ENCODE data around the gene IL17C. TPM values are rescaled to one million over a fixed set of nuclear protein-coding genes. Genes with fewer than 3 reads are reported as not detected.

IL17C gene
- total RNA-seq, 5 donors from 2014 or later (not counting 1 experiment from before 2014, with no cell fraction given) = 0.35 to 0.93 (median 0.39) TPM; not detected in 2

- Histone ChIP-seq H3K4me3 (ENCODE audit: control insufficient read depth in 1 of 2, extremely low read depth in 1 of 2, low read length in 1 of 2) (peak overlapping the region; percentile 60 to 64), H3K9me3 (no peaks in the 10 kb centered on the region), H3K4me1 (ENCODE audit: control insufficient read depth in 1 of 2, extremely low read depth in 1 of 2, insufficient read depth in 2 of 2, low read length in 2 of 2) (peaks cover 18 to 72% of the 10 kb centered on the region in 2 experiments), H3K27ac (ENCODE audit: low read length) (peak overlapping the region; percentile 78), H3K27me3 (replicated peaks in 1 of 2; ENCODE audit: control insufficient read depth in 2 of 2, extremely low read depth in 1 of 2, insufficient read depth in 2 of 2, low read length in 1 of 2) (peaks cover 0 to 53% of the 10 kb centered on the region in 2 experiments), H3K36me3 (ENCODE audit: control insufficient read depth in 2 of 2, extremely low read depth in 1 of 2, insufficient read depth in 1 of 2, low read length in 1 of 2) (peaks cover 13 to 20% of the 10 kb centered on the region in 2 donors)
- 53% methylated on average over 20 of the region's 28 CpGs for WGBS (ENCODE audit: insufficient coverage)
- CTCF ChIA-PET = no interaction called here
- Mint-ChIP-seq H3K4me3 (peak overlapping the region; percentile 63 to 76 (median 74)), H3K9me3 (no peaks in the 10 kb centered on the region), H3K36me3 (peaks cover 8% of the 10 kb centered on the region), H3K27me3 (peaks cover 8 to 14% of the 10 kb centered on the region in 2 donors), H3K4me1 (peaks cover 27 to 47% (median 32%) of the 10 kb centered on the region in 3 donors), H3K27ac (peak overlapping the region in 1 of 2 donors; percentile 69)
- ATAC-seq (replicated peaks in 1 of 4) = no peak
- POLR2A ChIA-PET = no interaction called here
- no peak for DNase-seq
Measured at GRCh38 chr16:88634994-88635670, 3.2 kb upstream of the IL17C start.

- no peaks in the 10 kb centered on the region for H3K9me3 Mint-ChIP-seq
- peaks cover 8% of the 10 kb centered on the region for H3K36me3 Mint-ChIP-seq
- H3K4me3 Mint-ChIP-seq = peak overlapping the region; percentile 61 to 74 (median 64)
- H3K27ac ChIP-seq (ENCODE audit: low read length) = peak overlapping the region; percentile 78
- peaks cover 13% of the 10 kb centered on the region in 2 donors for H3K36me3 ChIP-seq (ENCODE audit: control insufficient read depth in 2 of 2, extremely low read depth in 1 of 2, insufficient read depth in 1 of 2, low read length in 1 of 2)
- no peaks in the 10 kb centered on the region for H3K9me3 ChIP-seq
- H3K4me3 ChIP-seq (ENCODE audit: control insufficient read depth in 1 of 2, extremely low read depth in 1 of 2, low read length in 1 of 2) = no peak overlapping the region
- peaks cover 18 to 79% of the 10 kb centered on the region in 2 experiments for H3K4me1 ChIP-seq (ENCODE audit: control insufficient read depth in 1 of 2, extremely low read depth in 1 of 2, insufficient read depth in 2 of 2, low read length in 2 of 2)
- ATAC-seq (replicated peaks in 1 of 4) = no peak
- WGBS (ENCODE audit: insufficient coverage) = 91% methylated on average over 9 of the region's 17 CpGs
- CTCF ChIA-PET = interaction anchor here in 1 of 2 donors (2.4 kb wide), 1 partner anchor 16 kb away, joined by 23 read pairs; no protein-coding TSS in a partner anchor
- peaks cover 0 to 60% of the 10 kb centered on the region in 2 experiments for H3K27me3 ChIP-seq (replicated peaks in 1 of 2; ENCODE audit: control insufficient read depth in 2 of 2, extremely low read depth in 1 of 2, insufficient read depth in 2 of 2, low read length in 1 of 2)
- no peak for DNase-seq
- H3K27ac Mint-ChIP-seq = peak overlapping the region in 1 of 2 donors; percentile 65
- peaks cover 8 to 17% of the 10 kb centered on the region in 2 donors for H3K27me3 Mint-ChIP-seq
- POLR2A ChIA-PET = no interaction called here
- H3K4me1 Mint-ChIP-seq = peaks cover 33 to 53% (median 38%) of the 10 kb centered on the region in 3 donors
Measured at GRCh38 chr16:88635671-88636319, 2.6 kb upstream of the IL17C start.

GRCh38 chr16:88636488-88637265, 1.7 kb upstream of the IL17C start:
- Histone ChIP-seq H3K4me1 (ENCODE audit: control insufficient read depth in 1 of 2, extremely low read depth in 1 of 2, insufficient read depth in 2 of 2, low read length in 2 of 2) (peaks cover 18 to 82% of the 10 kb centered on the region in 2 experiments), H3K27me3 (replicated peaks in 1 of 2; ENCODE audit: control insufficient read depth in 2 of 2, extremely low read depth in 1 of 2, insufficient read depth in 2 of 2, low read length in 1 of 2) (peaks cover 0 to 61% of the 10 kb centered on the region in 2 experiments), H3K9me3 (no peaks in the 10 kb centered on the region), H3K36me3 (ENCODE audit: control insufficient read depth in 2 of 2, extremely low read depth in 1 of 2, insufficient read depth in 1 of 2, low read length in 1 of 2) (peaks cover 7 to 9% of the 10 kb centered on the region in 2 donors), H3K27ac (ENCODE audit: low read length) (peak overlapping the region; percentile 78), H3K4me3 (ENCODE audit: control insufficient read depth in 1 of 2, extremely low read depth in 1 of 2, low read length in 1 of 2) (no peak overlapping the region)
- ChIA-PET CTCF (interaction anchor here in 1 of 2 donors (1.0 to 2.4 kb wide), 2 partner anchors 17 to 67 kb away, joined by 3 to 23 read pairs; no protein-coding TSS in a partner anchor), POLR2A (interaction anchor here in 1 of 2 donors (0.5 to 0.7 kb wide), 3 partner anchors 24 to 724 kb away, joined by 4 to 5 read pairs (median 4); no protein-coding TSS in a partner anchor)
- no peaks in the 10 kb centered on the region for H3K9me3 Mint-ChIP-seq
- H3K27ac Mint-ChIP-seq = peak overlapping the region; percentile 66
- DNase-seq (peak in 2 of 35 experiments; percentile 21 to 28), ATAC-seq (replicated peaks in 1 of 4) (peak in 1 of 4 experiments; percentile 2)
- 37% methylated on average over 10 of the region's 23 CpGs for WGBS (ENCODE audit: insufficient coverage)
- peaks cover 8 to 17% of the 10 kb centered on the region in 2 donors for H3K27me3 Mint-ChIP-seq
- peaks cover 3% of the 10 kb centered on the region for H3K36me3 Mint-ChIP-seq
- peak overlapping the region in 2 of 3 donors; percentile 17 to 74 for H3K4me3 Mint-ChIP-seq
- H3K4me1 Mint-ChIP-seq = peaks cover 33 to 56% (median 38%) of the 10 kb centered on the region in 3 donors

- H3K27me3 ChIP-seq (replicated peaks in 1 of 2; ENCODE audit: control insufficient read depth in 2 of 2, extremely low read depth in 1 of 2, insufficient read depth in 2 of 2, low read length in 1 of 2) = peaks cover 0 to 58% of the 10 kb centered on the region in 2 experiments
- H3K36me3 ChIP-seq (ENCODE audit: control insufficient read depth in 2 of 2, extremely low read depth in 1 of 2, insufficient read depth in 1 of 2, low read length in 1 of 2) = peaks cover 0 to 9% of the 10 kb centered on the region in 2 donors
- H3K9me3 Mint-ChIP-seq = no peaks in the 10 kb centered on the region
- peaks cover 3% of the 10 kb centered on the region for H3K36me3 Mint-ChIP-seq
- DNase-seq (no peak), ATAC-seq (replicated peaks in 1 of 4) (peak in 3 of 4 experiments; percentile 10 to 21 (median 17))
- POLR2A ChIA-PET = no interaction called here
- peaks cover 8 to 17% of the 10 kb centered on the region in 2 donors for H3K27me3 Mint-ChIP-seq
- H3K4me3 ChIP-seq (ENCODE audit: control insufficient read depth in 1 of 2, extremely low read depth in 1 of 2, low read length in 1 of 2) = peak overlapping the region in 1 of 2 donors; percentile 12
- 30% methylated on average over 40 of the region's 45 CpGs for WGBS (ENCODE audit: insufficient coverage)
- CTCF ChIA-PET = no interaction called here
- H3K27ac ChIP-seq (ENCODE audit: low read length) = no peak overlapping the region
- peaks cover 10 to 70% of the 10 kb centered on the region in 2 experiments for H3K4me1 ChIP-seq (ENCODE audit: control insufficient read depth in 1 of 2, extremely low read depth in 1 of 2, insufficient read depth in 2 of 2, low read length in 2 of 2)
- no peak overlapping the region for H3K27ac Mint-ChIP-seq
- peaks cover 33 to 50% (median 42%) of the 10 kb centered on the region in 3 donors for H3K4me1 Mint-ChIP-seq
- H3K9me3 ChIP-seq = no peaks in the 10 kb centered on the region
- H3K4me3 Mint-ChIP-seq = peak overlapping the region in 1 of 3 donors; percentile 52
Measured at GRCh38 chr16:88639231-88640038, 1.1 kb downstream of the IL17C start.

- ChIA-PET POLR2A (no interaction called here), CTCF (no interaction called here)
- Histone ChIP-seq H3K9me3 (no peaks in the 10 kb centered on the region), H3K4me1 (ENCODE audit: control insufficient read depth in 1 of 2, extremely low read depth in 1 of 2, insufficient read depth in 2 of 2, low read length in 2 of 2) (peaks cover 4 to 64% of the 10 kb centered on the region in 2 experiments), H3K36me3 (ENCODE audit: control insufficient read depth in 2 of 2, extremely low read depth in 1 of 2, insufficient read depth in 1 of 2, low read length in 1 of 2) (peaks cover under 1 to 12% of the 10 kb centered on the region in 2 donors), H3K27ac (ENCODE audit: low read length) (no peak overlapping the region), H3K4me3 (ENCODE audit: control insufficient read depth in 1 of 2, extremely low read depth in 1 of 2, low read length in 1 of 2) (no peak overlapping the region), H3K27me3 (replicated peaks in 1 of 2; ENCODE audit: control insufficient read depth in 2 of 2, extremely low read depth in 1 of 2, insufficient read depth in 2 of 2, low read length in 1 of 2) (peaks cover 0 to 56% of the 10 kb centered on the region in 2 experiments)
- no peak for ATAC-seq (replicated peaks in 1 of 4)
- Mint-ChIP-seq H3K4me3 (peak overlapping the region in 1 of 3 donors; percentile 52), H3K27ac (peak overlapping the region; percentile 46 to 55), H3K9me3 (no peaks in the 10 kb centered on the region), H3K4me1 (peaks cover 34 to 52% (median 45%) of the 10 kb centered on the region in 3 donors), H3K36me3 (peaks cover 4% of the 10 kb centered on the region), H3K27me3 (peaks cover 8 to 17% of the 10 kb centered on the region in 2 donors)
- no peak for DNase-seq
- 40% methylated on average over 1 of the region's 13 CpGs for WGBS (ENCODE audit: insufficient coverage)
Measured at GRCh38 chr16:88640039-88640495, 1.7 kb downstream of the IL17C start.
